WTC11 (cell line): ENCODE results near the gene GARS1. TPM values are rescaled to one million over a fixed set of nuclear protein-coding genes. Genes with fewer than 3 reads are reported as not detected.

Experiments used
- ATAC-seq: fragments of 200-7000 bp; cut with Tn5 transposase; 2 replicates; pipeline ENCODE4 v1.10.0; 2021; ENCODE audit warnings: mild to moderate bottlenecking, moderate library complexity
- CTCF ChIA-PET: fragments of 300-600 bp; sonication (Branson Sonifier 250); formaldehyde crosslinking; loops from one replicate; lab custom pipeline; 2021; ENCODE audit warnings: antibody characterized with exemption; lab: Charles Lee
- POLR2A ChIA-PET: fragments of 350-600 bp; sonication (Branson Sonifier 250); formaldehyde crosslinking; loops from one replicate; lab custom pipeline; 2021; ENCODE audit warnings: antibody characterized with exemption; lab: Charles Lee
- DNase-seq: peaks from one replicate; pipeline ENCODE4 v3.0.0; 2021; ENCODE audit warnings: low spot score
- H3K27ac Mint-ChIP-seq: 2 replicates; pipeline ENCODE4 v1.8.0; 2021; ENCODE audit warnings: mixed read lengths
- H3K27me3 Mint-ChIP-seq: 2 replicates; pipeline ENCODE4 v1.8.0; 2021; ENCODE audit warnings: low read depth, mild to moderate bottlenecking, moderate library complexity, mixed read lengths
- H3K36me3 Mint-ChIP-seq: 2 replicates; pipeline ENCODE4 v1.8.0; 2021; ENCODE audit warnings: mixed read lengths
- H3K4me1 Mint-ChIP-seq: 2 replicates; pipeline ENCODE4 v1.8.0; 2022; ENCODE audit warnings: mixed read lengths
- H3K4me3 Mint-ChIP-seq: 2 replicates; pipeline ENCODE4 v1.8.0; 2021; ENCODE audit warnings: mild to moderate bottlenecking, moderate library complexity, mixed read lengths
- H3K9me3 Mint-ChIP-seq: 2 replicates; pipeline ENCODE4 v1.8.0; 2021; ENCODE audit warnings: mixed read lengths
- ESRRA ChIP-seq: sonication (generic); formaldehyde crosslinking; IDR thresholded peaks from 2 replicates; pipeline ENCODE4 v1.8.1; 2022; ENCODE audit warnings: mild to moderate bottlenecking, missing genetic modification reagents, borderline replicate concordance
- ETV6 ChIP-seq: sonication (generic); formaldehyde crosslinking; IDR thresholded peaks from 2 replicates; pipeline ENCODE4 v1.8.1; 2022; ENCODE audit warnings: mild to moderate bottlenecking, missing genetic modification reagents
- FOXK1 ChIP-seq: sonication (generic); formaldehyde crosslinking; IDR thresholded peaks from 2 replicates; pipeline ENCODE4 v1.8.0; 2022; ENCODE audit warnings: mild to moderate bottlenecking, moderate library complexity, missing genetic modification reagents
- FOXP1 ChIP-seq: sonication (generic); formaldehyde crosslinking; IDR thresholded peaks from 2 replicates; pipeline ENCODE4 v1.8.0; 2022; ENCODE audit warnings: missing genetic modification reagents, mild to moderate bottlenecking, moderate library complexity, borderline replicate concordance
- GABPB1 ChIP-seq: sonication (generic); formaldehyde crosslinking; IDR thresholded peaks from 2 replicates; pipeline ENCODE4 v1.8.1; 2023; ENCODE audit warnings: mild to moderate bottlenecking, missing genetic modification reagents
- RORB ChIP-seq: fragments of 250-450 bp; sonication (Bioruptor Pico); IDR thresholded peaks from 2 replicates; pipeline ENCODE4 v1.9.0; 2021; ENCODE audit warnings: mild to moderate bottlenecking
- SMAD4 ChIP-seq: sonication (generic); formaldehyde crosslinking; IDR thresholded peaks from 2 replicates; pipeline ENCODE4 v1.8.0; 2022; ENCODE audit warnings: mild to moderate bottlenecking, missing genetic modification reagents
- TCF7 ChIP-seq: sonication (generic); formaldehyde crosslinking; IDR thresholded peaks from 2 replicates; pipeline ENCODE4 v1.8.0; 2022; ENCODE audit warnings: mild to moderate bottlenecking, low read depth, missing genetic modification reagents, moderate library complexity
- TEAD4 ChIP-seq: sonication (generic); formaldehyde crosslinking; IDR thresholded peaks from 2 replicates; pipeline ENCODE4 v1.8.0; 2022; ENCODE audit warnings: mild to moderate bottlenecking, missing genetic modification reagents
- ZNF263 ChIP-seq: sonication (generic); formaldehyde crosslinking; IDR thresholded peaks from 2 replicates; pipeline ENCODE4 v1.8.1; 2022; ENCODE audit warnings: low read depth, mild to moderate bottlenecking, moderate library complexity, missing genetic modification reagents
- total RNA-seq: library from RNA; stranded (reverse); gene quantifications from 3 replicates; pipeline ENCODE4 v1.2.3, GENCODE V29; 2021
- TF ChIP-seq, protein P1 (sequence below): sonication (generic); formaldehyde crosslinking; IDR thresholded peaks from 2 replicates; pipeline ENCODE4 v1.8.1; 2023; ENCODE audit warnings: mild to moderate bottlenecking, missing genetic modification reagents, borderline replicate concordance
- TF ChIP-seq, protein P2 (sequence below): sonication (generic); formaldehyde crosslinking; IDR thresholded peaks from 2 replicates; pipeline ENCODE4 v1.8.0; 2022; ENCODE audit warnings: mild to moderate bottlenecking, missing genetic modification reagents
- TF ChIP-seq, protein P3 (sequence below): sonication (generic); formaldehyde crosslinking; IDR thresholded peaks from 2 replicates; pipeline ENCODE4 v1.8.0; 2023; ENCODE audit warnings: missing genetic modification reagents
- TF ChIP-seq, protein P4 (sequence below): fragments of 250-450 bp; sonication (Bioruptor Pico); conservative IDR thresholded peaks from 2 replicates; pipeline ENCODE4 v1.9.0; 2021; ENCODE audit warnings: mild to moderate bottlenecking
- TF ChIP-seq, protein P5 (sequence below): sonication (generic); formaldehyde crosslinking; IDR thresholded peaks from 2 replicates; pipeline ENCODE4 v1.8.1; 2022; ENCODE audit warnings: mild to moderate bottlenecking, missing genetic modification reagents, moderate library complexity, borderline replicate concordance
- TF ChIP-seq, protein P6 (sequence below): sonication (generic); formaldehyde crosslinking; conservative IDR thresholded peaks from 2 replicates; pipeline ENCODE4 v1.8.1; 2023; ENCODE audit warnings: mild to moderate bottlenecking, low read depth, missing genetic modification reagents, moderate library complexity

Gene GARS1
- total RNA-seq, 1 experiment from 2014 or later: 236 TPM

DNA sequence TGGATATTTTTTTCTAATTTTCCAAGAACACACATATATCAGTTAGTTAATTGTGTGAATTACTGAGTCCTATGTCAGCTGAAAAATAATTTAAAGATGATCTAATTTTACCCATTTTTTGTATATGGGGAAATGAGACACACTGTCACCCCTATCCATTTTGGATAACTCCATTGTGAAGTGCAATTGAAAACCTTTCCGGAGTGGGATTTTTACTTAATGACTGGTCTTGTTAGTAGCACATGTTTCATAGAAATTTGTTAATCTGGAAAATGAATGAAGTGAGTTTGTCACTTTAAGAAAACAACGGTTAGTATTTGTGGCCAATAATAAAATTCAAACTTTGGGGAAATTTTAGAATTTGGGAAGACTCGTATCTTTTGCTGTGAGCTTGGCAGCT lies 2.0 kb downstream of the GARS1 start (continued):
- TF ChIP-seq, protein P1, sequence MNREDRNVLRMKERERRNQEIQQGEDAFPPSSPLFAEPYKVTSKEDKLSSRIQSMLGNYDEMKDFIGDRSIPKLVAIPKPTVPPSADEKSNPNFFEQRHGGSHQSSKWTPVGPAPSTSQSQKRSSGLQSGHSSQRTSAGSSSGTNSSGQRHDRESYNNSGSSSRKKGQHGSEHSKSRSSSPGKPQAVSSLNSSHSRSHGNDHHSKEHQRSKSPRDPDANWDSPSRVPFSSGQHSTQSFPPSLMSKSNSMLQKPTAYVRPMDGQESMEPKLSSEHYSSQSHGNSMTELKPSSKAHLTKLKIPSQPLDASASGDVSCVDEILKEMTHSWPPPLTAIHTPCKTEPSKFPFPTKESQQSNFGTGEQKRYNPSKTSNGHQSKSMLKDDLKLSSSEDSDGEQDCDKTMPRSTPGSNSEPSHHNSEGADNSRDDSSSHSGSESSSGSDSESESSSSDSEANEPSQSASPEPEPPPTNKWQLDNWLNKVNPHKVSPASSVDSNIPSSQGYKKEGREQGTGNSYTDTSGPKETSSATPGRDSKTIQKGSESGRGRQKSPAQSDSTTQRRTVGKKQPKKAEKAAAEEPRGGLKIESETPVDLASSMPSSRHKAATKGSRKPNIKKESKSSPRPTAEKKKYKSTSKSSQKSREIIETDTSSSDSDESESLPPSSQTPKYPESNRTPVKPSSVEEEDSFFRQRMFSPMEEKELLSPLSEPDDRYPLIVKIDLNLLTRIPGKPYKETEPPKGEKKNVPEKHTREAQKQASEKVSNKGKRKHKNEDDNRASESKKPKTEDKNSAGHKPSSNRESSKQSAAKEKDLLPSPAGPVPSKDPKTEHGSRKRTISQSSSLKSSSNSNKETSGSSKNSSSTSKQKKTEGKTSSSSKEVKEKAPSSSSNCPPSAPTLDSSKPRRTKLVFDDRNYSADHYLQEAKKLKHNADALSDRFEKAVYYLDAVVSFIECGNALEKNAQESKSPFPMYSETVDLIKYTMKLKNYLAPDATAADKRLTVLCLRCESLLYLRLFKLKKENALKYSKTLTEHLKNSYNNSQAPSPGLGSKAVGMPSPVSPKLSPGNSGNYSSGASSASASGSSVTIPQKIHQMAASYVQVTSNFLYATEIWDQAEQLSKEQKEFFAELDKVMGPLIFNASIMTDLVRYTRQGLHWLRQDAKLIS: no peak
- TF ChIP-seq ETV6 (CRISPR knock-in tag) (no peak), ESRRA (CRISPR knock-in tag) (no peak), SMAD4 (CRISPR knock-in tag) (no peak), FOXK1 (CRISPR knock-in tag) (no peak), ZNF263 (no peak)
- TF ChIP-seq, protein P2, sequence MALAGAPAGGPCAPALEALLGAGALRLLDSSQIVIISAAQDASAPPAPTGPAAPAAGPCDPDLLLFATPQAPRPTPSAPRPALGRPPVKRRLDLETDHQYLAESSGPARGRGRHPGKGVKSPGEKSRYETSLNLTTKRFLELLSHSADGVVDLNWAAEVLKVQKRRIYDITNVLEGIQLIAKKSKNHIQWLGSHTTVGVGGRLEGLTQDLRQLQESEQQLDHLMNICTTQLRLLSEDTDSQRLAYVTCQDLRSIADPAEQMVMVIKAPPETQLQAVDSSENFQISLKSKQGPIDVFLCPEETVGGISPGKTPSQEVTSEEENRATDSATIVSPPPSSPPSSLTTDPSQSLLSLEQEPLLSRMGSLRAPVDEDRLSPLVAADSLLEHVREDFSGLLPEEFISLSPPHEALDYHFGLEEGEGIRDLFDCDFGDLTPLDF (CRISPR knock-in tag): no peak

DNA sequence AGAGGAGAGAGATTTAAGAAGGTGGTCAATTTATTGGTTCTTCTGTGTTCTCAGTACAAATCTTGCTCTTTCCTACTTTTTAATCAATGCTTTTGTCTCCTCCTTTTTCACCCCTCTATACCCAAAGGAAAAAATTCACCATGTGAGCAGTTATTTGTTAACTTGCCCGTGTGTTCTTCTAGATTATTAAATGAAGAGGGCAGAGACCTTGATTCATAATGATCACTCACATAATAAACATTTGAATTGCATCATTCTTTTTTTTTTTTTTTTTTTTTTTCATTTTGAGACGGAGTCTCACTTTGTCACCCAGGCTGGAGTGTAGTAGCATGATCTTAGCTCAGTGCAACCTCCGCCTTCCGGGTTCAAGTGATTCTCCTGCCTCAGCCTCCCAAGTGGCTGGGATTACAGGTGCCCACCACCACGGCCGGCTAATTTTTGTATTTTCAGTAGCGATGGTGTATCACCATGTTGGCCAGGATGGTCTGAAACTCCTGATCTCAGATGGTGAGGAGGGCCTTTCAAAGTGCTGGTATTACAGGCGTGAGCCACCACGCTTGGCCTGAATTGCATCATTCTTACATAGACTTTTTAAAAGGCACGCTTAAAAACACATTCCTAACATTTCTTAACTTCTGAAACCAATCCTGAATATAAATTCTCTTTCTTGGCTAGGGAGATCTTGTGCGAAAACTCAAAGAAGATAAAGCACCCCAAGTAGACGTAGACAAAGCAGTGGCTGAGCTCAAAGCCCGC lies 3.6 kb downstream of the GARS1 start:
- ATAC-seq (no peak), DNase-seq (no peak)
- peak overlapping the region; percentile 54; the same call in 1 of the 2 replicates for H3K27ac Mint-ChIP-seq
- TF ChIP-seq GABPB1 (CRISPR knock-in tag): peak; percentile 23; the same call in 1 of the 2 replicates
- TF ChIP-seq, protein P3, sequence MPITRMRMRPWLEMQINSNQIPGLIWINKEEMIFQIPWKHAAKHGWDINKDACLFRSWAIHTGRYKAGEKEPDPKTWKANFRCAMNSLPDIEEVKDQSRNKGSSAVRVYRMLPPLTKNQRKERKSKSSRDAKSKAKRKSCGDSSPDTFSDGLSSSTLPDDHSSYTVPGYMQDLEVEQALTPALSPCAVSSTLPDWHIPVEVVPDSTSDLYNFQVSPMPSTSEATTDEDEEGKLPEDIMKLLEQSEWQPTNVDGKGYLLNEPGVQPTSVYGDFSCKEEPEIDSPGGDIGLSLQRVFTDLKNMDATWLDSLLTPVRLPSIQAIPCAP: no peak
- H3K36me3 Mint-ChIP-seq: peaks cover 45% of the 10 kb centered on the region
- POLR2A ChIA-PET: interaction anchor here (0.6 kb wide), 1 partner anchor 8 kb away, joined by 3 read pairs; no protein-coding TSS in a partner anchor
- no peak overlapping the region for H3K4me3 Mint-ChIP-seq
- H3K4me1 Mint-ChIP-seq: peaks cover 16% of the 10 kb centered on the region
- CTCF ChIA-PET: no interaction called here
- no peaks in the 10 kb centered on the region for H3K9me3 Mint-ChIP-seq
- no peaks in the 10 kb centered on the region for H3K27me3 Mint-ChIP-seq

DNA sequence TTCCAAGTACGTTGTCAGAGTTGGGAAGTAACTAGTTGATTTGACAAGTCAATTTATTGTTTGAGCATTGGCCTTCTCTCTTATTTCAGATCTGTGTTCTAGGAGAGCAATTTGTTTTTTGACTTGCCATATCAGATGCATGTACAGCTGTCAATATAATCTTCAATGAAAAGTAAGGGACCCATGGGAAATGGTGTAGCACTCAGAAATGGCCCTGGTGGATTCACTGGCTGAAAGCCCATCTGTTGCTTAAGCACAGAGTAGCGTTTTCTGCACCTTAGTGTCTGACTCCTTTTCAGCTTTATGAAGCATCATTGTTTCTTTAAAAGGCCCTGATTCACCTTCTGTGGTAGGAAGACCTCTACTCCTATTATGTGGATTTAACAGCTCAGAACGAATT lies 10.2 kb downstream of the GARS1 start:
- Mint-ChIP-seq H3K36me3 (peaks cover 77% of the 10 kb centered on the region), H3K27me3 (no peaks in the 10 kb centered on the region), H3K27ac (no peak overlapping the region), H3K4me3 (no peak overlapping the region), H3K4me1 (no peaks in the 10 kb centered on the region), H3K9me3 (no peaks in the 10 kb centered on the region)
- POLR2A ChIA-PET: no interaction called here
- CTCF ChIA-PET: no interaction called here
- DNase-seq (no peak), ATAC-seq (no peak)
- TF ChIP-seq, protein P4, sequence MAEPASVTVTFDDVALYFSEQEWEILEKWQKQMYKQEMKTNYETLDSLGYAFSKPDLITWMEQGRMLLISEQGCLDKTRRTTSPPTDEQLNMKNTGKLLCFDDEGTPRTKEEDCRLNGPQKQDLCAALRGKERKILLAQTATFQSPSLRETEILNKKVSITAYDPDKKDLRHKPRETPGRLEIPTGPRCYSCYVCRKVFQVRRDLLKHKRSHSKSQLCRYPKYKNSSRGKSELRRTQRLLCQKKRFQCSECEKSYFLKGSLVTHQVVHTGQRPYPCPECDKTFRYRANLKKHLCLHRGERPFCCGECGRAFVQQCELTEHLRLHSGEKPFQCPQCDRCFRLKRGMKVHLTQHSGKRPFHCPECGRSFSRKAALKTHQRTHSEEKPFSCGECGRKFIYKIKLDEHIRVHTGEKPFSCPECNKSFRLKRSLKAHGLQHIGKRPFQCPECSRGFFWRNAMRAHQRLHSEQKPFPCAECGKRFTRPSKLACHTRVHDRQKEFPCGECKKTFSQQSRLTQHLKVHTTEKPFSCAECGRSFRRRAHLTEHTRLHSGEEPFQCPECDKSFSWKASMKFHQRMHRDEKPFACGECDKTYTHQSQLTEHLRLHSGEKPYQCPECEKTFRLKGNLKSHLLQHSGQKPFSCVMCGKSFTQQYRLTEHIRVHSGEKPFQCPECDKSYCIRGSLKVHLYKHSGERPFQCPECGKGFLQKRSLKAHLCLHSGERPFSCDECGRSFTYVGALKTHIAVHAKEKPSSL (CRISPR knock-in tag): no peak
- TF ChIP-seq RORB (CRISPR knock-in tag): no peak
- TF ChIP-seq, protein P1: no peak
- TF ChIP-seq, protein P5, sequence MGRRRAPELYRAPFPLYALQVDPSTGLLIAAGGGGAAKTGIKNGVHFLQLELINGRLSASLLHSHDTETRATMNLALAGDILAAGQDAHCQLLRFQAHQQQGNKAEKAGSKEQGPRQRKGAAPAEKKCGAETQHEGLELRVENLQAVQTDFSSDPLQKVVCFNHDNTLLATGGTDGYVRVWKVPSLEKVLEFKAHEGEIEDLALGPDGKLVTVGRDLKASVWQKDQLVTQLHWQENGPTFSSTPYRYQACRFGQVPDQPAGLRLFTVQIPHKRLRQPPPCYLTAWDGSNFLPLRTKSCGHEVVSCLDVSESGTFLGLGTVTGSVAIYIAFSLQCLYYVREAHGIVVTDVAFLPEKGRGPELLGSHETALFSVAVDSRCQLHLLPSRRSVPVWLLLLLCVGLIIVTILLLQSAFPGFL (CRISPR knock-in tag): no peak
- no peak for TF ChIP-seq TEAD4 (CRISPR knock-in tag)
- TF ChIP-seq TCF7 (CRISPR knock-in tag): no peak
- TF ChIP-seq FOXP1: no peak
- TF ChIP-seq, protein P6, sequence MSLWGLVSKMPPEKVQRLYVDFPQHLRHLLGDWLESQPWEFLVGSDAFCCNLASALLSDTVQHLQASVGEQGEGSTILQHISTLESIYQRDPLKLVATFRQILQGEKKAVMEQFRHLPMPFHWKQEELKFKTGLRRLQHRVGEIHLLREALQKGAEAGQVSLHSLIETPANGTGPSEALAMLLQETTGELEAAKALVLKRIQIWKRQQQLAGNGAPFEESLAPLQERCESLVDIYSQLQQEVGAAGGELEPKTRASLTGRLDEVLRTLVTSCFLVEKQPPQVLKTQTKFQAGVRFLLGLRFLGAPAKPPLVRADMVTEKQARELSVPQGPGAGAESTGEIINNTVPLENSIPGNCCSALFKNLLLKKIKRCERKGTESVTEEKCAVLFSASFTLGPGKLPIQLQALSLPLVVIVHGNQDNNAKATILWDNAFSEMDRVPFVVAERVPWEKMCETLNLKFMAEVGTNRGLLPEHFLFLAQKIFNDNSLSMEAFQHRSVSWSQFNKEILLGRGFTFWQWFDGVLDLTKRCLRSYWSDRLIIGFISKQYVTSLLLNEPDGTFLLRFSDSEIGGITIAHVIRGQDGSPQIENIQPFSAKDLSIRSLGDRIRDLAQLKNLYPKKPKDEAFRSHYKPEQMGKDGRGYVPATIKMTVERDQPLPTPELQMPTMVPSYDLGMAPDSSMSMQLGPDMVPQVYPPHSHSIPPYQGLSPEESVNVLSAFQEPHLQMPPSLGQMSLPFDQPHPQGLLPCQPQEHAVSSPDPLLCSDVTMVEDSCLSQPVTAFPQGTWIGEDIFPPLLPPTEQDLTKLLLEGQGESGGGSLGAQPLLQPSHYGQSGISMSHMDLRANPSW: no peak
